Astrocyte of the cerebellum (primary cell): ENCODE results near the gene MCTP2.

Experiments used
- DNase-seq: peaks from one replicate; pipeline ENCODE4 v3.0.0-alpha.2; 2011; ENCODE audit warnings: low read depth
- H3K4me3 ChIP-seq: 2 replicates; pipeline ENCODE4 v1.5.1; 2011; ENCODE audit warnings: mild to moderate bottlenecking, low read depth, low read length, moderate library complexity
- in situ Hi-C: cut with HindIII; loops from 2 replicates; pipeline ENCODE4 v1.10.0; 2017; ENCODE audit warnings: low sequenced_read_pairs
- TF ChIP-seq, protein P1 (sequence below): IDR thresholded peaks from 2 replicates; pipeline ENCODE4 v1.5.1; 2012; ENCODE audit warnings: low read length, low read depth, moderate library complexity, mild to moderate bottlenecking; ENCODE audit errors: missing control alignments

The MCTP2 gene

DNA sequence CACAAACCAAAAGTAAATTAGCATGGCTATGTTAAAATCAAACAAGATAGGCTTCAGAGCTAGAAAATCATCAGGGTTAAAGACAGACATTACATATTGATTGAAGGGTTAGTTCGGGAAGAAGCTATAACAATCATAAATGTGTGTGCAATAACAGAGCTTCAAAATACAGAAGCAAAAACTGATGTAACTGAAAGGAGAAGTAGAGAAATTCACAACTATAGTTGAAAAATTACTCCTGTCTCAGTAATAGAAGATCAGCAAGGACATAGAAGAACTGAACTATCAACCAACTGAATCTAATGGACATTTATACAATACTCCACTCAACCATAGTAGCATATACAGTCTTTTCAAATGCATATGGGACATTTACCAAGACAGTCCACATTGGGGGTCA, 59.4 kb downstream of the MCTP2 start:
- H3K4me3 ChIP-seq, result no peak overlapping the region
- in situ Hi-C loops, result no loop called here
- TF ChIP-seq, protein P1, sequence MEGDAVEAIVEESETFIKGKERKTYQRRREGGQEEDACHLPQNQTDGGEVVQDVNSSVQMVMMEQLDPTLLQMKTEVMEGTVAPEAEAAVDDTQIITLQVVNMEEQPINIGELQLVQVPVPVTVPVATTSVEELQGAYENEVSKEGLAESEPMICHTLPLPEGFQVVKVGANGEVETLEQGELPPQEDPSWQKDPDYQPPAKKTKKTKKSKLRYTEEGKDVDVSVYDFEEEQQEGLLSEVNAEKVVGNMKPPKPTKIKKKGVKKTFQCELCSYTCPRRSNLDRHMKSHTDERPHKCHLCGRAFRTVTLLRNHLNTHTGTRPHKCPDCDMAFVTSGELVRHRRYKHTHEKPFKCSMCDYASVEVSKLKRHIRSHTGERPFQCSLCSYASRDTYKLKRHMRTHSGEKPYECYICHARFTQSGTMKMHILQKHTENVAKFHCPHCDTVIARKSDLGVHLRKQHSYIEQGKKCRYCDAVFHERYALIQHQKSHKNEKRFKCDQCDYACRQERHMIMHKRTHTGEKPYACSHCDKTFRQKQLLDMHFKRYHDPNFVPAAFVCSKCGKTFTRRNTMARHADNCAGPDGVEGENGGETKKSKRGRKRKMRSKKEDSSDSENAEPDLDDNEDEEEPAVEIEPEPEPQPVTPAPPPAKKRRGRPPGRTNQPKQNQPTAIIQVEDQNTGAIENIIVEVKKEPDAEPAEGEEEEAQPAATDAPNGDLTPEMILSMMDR, result no peak
- no peak for DNase-seq

DNA sequence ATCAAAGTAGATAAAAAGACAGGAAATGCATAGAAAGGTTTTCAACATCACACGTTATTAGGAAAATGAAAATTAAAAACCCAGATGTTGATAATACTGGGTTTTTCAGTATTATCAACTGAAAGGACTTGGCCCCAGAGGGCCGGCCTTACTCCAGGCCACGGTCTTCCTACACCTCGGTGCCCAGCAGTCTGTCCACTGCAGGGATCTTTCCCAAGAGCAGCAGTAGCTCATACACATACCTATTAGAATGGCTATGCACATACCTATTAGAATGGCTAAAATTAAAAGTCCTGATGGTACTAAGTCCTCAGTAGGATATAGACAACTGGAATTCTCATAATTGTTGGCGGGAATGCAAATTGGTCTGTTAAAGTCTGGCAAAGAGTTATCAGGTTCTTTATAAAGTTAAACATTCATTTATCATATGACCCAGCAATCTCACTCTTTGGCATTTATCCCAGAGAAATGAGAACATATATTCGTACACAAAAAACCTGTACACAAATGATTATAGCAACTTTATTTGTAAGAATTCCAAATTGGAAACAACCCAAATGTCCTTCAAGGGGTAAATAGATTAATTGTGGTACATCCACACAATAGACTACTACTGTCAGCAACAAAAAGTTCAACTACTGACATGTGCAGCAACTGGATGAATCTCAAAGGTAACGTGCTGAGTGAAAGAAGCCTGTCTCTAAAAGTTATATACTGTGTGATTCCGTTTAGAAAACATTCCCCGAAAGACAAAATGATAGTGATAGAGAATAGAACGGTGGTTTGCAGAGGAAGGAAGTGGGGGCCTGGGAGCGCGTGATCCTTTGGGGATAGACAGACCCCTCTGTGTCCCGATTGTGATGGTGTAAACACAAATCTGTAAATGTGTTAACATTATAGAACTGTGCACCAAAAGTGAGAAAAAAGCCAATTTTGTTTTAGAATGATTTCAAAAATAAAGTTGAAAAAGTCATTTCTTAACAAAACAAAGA, 62.3 kb downstream of the MCTP2 start:
- in situ Hi-C loops, result no loop called here
- H3K4me3 ChIP-seq, result no peak overlapping the region
- DNase-seq, result no peak
- TF ChIP-seq, protein P1, result no peak

DNA sequence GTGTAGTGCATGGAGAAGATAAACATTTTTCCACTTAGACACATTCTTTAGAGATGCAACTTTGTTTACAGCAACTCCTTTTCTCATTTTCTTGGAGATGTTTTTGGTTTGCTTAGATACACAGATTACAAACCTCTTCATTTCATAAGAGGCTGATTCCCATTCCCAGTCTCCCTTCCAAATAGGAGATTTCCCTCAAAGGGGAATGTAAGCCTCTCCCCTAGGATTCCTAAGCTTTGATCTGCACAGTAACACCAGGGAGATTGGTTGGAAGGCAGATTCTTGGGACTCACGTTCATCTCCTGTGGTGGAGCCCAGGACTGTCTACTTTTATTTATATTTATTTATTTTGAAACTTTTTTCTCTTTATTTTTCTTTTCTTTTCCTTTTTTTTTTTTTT, 63.2 kb downstream of the MCTP2 start:
- in situ Hi-C loops, result no loop called here
- TF ChIP-seq, protein P1, result no peak

DNA sequence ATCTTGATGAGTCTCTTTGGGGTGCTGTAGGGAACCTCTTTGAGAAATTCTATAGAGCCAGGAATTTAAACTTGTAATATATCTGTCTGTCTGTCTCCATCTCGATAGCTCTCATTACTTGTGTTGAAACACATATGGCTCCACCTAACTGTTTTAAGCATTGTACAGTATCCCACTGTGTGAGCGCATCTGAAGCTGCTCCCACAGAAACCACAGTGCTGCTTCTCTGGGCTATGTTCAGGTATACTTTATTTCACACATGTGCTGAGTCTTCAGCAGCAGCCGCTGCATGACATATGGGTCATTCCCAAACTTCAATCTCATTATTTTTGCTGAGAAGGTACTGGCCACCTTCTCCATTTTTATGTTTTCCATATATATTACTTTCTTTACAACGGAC, 63.9 kb downstream of the MCTP2 start:
- H3K4me3 ChIP-seq, result no peak overlapping the region
- in situ Hi-C loops, result no loop called here
- no peak for DNase-seq
- TF ChIP-seq, protein P1, result no peak

More for the DNA sequence above, 63.2 kb downstream of the MCTP2 start:
- DNase-seq, result no peak
- no peak overlapping the region for H3K4me3 ChIP-seq

DNA sequence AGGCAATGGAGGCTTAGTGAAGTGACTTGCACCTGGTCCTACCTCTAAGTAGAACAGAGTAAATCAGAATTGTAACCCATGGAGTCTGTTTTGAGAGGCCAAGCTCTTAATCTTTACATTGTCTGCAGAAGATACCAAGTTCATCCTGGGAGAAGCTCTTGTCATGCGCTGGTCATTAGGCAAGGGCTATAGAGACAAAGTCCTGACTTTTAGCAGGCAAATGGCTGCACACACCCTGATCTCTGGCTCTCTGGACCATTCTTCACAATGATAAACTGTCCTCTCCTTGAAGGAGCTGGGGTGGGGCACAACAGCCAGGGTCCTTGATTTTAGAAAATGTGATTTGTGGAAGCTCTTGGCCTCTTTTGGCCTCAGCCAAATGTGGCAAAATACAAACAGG, 65.4 kb downstream of the MCTP2 start:
- H3K4me3 ChIP-seq, result no peak overlapping the region
- in situ Hi-C loops, result no loop called here
- TF ChIP-seq, protein P1, result no peak
- DNase-seq, result no peak

DNA sequence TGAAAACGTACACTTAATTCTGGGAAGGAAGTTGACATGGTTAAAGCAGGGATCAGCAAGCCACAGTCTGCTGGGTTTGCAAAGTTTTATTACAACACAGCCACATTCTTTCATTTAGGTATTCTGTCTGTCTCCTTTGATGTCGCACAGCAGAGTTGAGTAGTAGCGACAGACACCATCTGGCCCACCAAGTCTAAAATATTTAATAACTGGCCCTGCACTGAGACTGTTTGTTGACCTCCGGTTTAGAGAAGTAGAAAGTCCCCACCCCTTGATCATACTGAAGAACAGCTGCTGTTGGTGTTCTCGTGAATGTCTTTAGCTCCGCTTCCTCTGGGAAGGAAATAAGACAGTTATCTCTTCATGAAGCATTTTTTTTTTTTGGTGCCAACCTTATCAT, 66.2 kb downstream of the MCTP2 start:
- TF ChIP-seq, protein P1, result no peak
- H3K4me3 ChIP-seq, result no peak overlapping the region
- in situ Hi-C loops, result no loop called here
- no peak for DNase-seq
